VCaP (cell line): ENCODE results near the gene SNX32.
A peak's percentile ranks its signal among the peaks of the same experiment; 100 is the strongest.

Experiments used
- H3K27ac ChIP-seq: fragments of 450-650 bp; 2 replicates; pipeline ENCODE4 v1.5.1; 2017
- TF ChIP-seq, protein P1 (sequence below): fragments of 450-650 bp; conservative IDR thresholded peaks from 2 replicates; pipeline ENCODE4 v1.5.1; 2017; ENCODE audit warnings: mild to moderate bottlenecking, moderate library complexity

SNX32 gene

DNA sequence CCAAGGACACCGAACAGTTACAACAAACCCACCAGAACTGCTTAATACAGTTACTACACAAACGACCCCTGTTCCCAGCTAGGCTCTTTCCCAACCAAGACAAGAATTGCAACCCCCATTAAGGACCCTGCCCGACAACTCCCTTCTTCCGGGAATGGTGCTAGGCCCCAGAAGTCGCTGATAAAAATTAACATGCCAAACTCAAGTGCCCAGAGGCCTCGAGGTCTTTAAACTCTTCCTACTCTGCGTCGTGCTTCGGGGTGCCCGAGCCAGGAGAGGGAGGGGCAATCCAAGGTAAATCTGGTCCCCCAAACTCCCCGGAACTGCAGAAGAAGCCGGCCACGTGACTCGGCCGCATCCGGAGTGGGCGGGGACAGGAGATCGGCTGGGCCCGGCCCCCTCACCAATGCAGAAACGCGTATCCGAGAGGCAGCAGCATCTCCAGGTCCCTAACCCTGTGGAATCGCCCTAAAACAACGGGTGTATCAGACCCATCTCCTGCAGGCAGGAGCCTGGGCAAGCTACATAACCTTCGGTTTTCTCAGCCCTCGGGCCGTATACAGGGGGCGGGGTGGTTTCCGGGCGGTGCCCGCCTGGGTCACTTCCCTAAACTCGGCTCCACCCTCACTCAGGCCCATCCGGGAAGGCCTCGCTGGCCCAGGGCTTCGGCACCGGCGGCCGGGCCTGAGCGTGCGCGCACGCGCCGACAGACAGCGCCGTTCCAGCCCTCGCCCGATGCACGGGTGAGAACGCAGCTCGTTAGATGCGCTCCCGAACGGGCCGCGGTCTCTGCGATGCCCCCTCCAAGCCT, 23.1 kb downstream of the SNX32 start:
- TF ChIP-seq, protein P1, sequence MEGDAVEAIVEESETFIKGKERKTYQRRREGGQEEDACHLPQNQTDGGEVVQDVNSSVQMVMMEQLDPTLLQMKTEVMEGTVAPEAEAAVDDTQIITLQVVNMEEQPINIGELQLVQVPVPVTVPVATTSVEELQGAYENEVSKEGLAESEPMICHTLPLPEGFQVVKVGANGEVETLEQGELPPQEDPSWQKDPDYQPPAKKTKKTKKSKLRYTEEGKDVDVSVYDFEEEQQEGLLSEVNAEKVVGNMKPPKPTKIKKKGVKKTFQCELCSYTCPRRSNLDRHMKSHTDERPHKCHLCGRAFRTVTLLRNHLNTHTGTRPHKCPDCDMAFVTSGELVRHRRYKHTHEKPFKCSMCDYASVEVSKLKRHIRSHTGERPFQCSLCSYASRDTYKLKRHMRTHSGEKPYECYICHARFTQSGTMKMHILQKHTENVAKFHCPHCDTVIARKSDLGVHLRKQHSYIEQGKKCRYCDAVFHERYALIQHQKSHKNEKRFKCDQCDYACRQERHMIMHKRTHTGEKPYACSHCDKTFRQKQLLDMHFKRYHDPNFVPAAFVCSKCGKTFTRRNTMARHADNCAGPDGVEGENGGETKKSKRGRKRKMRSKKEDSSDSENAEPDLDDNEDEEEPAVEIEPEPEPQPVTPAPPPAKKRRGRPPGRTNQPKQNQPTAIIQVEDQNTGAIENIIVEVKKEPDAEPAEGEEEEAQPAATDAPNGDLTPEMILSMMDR: no peak
- H3K27ac ChIP-seq: peak overlapping the region; percentile 100

GRCh38 chr11:65857500-65857852, 23.7 kb downstream of the SNX32 start:
- TF ChIP-seq, protein P1: no peak

DNA sequence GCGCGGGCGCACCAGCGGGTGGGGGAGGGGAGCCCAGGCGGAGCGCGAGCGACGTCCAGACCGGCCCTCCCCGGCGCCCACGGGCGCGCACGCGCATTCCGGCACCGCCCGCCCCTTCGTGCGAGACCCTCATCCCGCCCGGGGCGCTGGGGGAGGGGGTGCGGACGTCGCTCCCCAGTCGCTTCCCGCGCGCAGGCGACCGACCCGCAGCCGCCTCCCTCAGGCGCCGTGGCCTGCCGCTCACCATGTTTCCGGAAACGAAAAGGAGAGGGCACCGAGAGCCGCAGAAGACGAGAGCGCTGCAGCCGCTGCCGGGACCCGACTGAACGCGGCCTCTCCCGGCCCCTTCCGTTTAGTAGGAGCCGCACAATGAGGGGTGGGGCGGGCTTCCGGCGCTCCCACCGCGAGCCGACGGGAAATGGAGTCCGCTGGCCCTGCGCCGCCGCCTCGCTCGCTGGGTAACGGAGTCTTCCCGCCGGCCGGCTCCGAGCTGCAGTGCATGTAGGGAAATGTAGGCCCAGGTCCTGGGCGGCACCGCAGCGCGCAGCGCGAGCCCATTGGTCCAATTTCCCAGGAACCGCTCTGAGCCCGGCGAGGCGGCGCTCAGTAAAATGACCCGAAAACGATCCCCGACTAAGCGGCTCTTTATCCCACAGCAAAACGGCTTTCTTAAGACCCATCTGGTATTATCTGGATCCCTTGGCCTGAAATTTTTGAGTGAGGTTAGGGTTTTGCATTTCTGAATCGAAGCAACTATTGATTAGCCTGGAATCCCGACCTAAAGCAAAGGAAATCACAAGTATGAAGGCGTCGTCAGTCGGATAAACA, 24.3 kb downstream of the SNX32 start, which contains the start of gene CFL1:
CFL1 (minus strand) TSS at position 328 of the 828 bp plus-strand sequence; CDS start at position 247, 81 bp downstream.
- TF ChIP-seq, protein P1: no peak; the same call in 1 of the 2 replicates
- H3K27ac ChIP-seq: peak within 1 kb of the TSS; percentile 100

More at GRCh38 chr11:65857500-65857852, 23.7 kb downstream of the SNX32 start:
- peak overlapping the region; percentile 100 for H3K27ac ChIP-seq

- H3K27ac ChIP-seq: peak overlapping the region; percentile 100
- TF ChIP-seq, protein P1: no peak
Observed at GRCh38 chr11:65858681-65859087, 24.9 kb downstream of the SNX32 start.

- TF ChIP-seq, protein P1: no peak
Observed at GRCh38 chr11:65859095-65859811, 25.5 kb downstream of the SNX32 start.

DNA sequence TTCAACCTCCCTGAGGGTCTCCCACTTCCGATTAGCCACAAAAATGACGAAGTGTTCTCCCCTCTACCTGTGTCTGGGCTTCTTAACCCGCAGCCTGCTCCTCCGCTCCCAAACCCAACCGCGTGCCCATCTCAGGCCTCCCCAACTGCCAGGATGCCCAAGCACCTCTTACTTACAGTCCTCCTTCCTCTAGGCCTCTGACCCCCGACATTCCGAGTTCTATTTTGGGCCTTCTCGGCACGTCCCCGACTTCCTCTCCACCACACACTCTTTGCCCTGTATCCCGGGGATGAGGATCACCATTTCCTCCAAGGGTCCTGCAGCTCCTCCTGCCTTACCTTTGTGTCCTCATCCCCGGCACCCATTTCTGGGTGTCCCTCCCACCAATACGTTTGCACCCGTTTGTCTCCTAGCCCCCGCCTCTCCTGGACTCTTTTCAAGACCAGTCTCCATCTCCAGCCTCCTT, 26.1 kb downstream of the SNX32 start:
- TF ChIP-seq, protein P1: no peak
- H3K27ac ChIP-seq: peak overlapping the region; percentile 100

More at GRCh38 chr11:65859095-65859811, 25.5 kb downstream of the SNX32 start:
- H3K27ac ChIP-seq: peak overlapping the region; percentile 100
